ENCODE results near the gene VGLL3.

- TF ChIP-seq POLR2A (IDR thresholded peaks at IDR 0.05), result no peak
- TF ChIP-seq CTCF (IDR thresholded peaks at IDR 0.05), result no peak
Measured at GRCh38 chr3:86948822-86949221, 42.1 kb downstream of the VGLL3 start.
